Parathyroid adenoma (tissue), 2 donors: ENCODE measurements around the gene CAMSAP1.

Experiments
- H2AFZ ChIP-seq: fragments of 300-600 bp; sonication (generic); one replicate; pipeline ENCODE4 v1.7.0; 2017; ENCODE audit warnings: antibody characterized with exemption, mild to moderate bottlenecking
- H3K27ac ChIP-seq: fragments of 300-600 bp; sonication (generic); one replicate; pipeline ENCODE4 v1.7.0; 2017
- H3K27me3 ChIP-seq: fragments of 300-600 bp; sonication (generic); one replicate; pipeline ENCODE4 v1.7.0; 2017; ENCODE audit warnings: low read length; ENCODE audit not compliant: control insufficient read depth, insufficient read depth
- H3K36me3 ChIP-seq: fragments of 300-600 bp; sonication (generic); one replicate; pipeline ENCODE4 v1.7.0; 2017; ENCODE audit warnings: low read length; ENCODE audit not compliant: control insufficient read depth, insufficient read depth
- H3K4me1 ChIP-seq: fragments of 300-600 bp; sonication (generic); one replicate; pipeline ENCODE4 v1.7.0; 2017; ENCODE audit warnings: control low read depth
- H3K4me2 ChIP-seq: fragments of 300-600 bp; sonication (generic); one replicate; pipeline ENCODE4 v1.7.0; 2017; ENCODE audit warnings: low read length
- H3K4me3 ChIP-seq: fragments of 300-600 bp; sonication (generic); one replicate; pipeline ENCODE4 v1.7.0; 2017; ENCODE audit warnings: low read depth, low read length
- H3K79me2 ChIP-seq: fragments of 300-600 bp; sonication (generic); one replicate; pipeline ENCODE4 v1.7.0; 2017; ENCODE audit warnings: control low read depth
- H3K9ac ChIP-seq: fragments of 300-600 bp; sonication (generic); one replicate; pipeline ENCODE4 v1.7.0; 2017; ENCODE audit warnings: mild to moderate bottlenecking
- H3K9me3 ChIP-seq: fragments of 300-600 bp; sonication (generic); one replicate; pipeline ENCODE4 v1.7.0; 2017; ENCODE audit warnings: low read length; ENCODE audit not compliant: control insufficient read depth
- CTCF ChIP-seq: fragments of 300-600 bp; sonication (generic); IDR thresholded peaks from one replicate; pipeline ENCODE4 v1.7.0; 2017; ENCODE audit warnings: antibody characterized with exemption, mild to moderate bottlenecking
- donor health status: primary hyperparathyroidism.

CAMSAP1 gene

DNA sequence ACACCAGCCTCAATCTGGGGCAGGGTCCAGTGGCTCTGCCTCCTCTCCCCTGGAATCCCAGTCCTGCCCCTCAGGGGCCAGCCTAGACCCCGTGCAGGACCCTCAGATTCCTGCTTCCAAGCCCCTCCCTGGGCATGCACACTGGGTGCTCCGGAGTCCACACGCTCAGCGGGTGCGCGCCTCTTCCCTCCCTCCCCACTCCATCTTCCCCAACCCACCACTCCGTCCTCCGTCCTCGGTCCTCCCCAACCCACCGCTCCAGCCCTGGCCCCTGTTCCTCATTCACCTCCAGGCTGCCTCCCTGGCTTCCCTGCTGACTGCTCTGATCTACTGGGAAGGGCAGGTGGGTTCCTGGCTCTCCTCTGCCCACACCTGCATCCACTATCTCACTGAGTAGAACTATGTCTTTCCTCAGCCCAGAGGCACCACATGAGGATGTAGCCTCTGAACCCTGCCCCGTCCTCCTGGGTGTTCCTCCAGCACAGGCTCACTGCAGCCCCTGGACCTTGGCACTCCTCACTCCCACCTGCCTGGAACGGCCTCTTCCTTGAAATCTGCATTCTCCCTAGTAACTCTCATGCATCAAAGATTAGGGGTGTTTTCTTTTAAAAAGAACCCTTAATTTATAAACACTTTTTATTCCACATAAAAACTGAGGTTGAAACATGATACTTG, 92.8 kb downstream of the CAMSAP1 start:
- TF ChIP-seq CTCF: no peak
- no peaks in the 10 kb centered on the region for H3K36me3 ChIP-seq
- H3K79me2 ChIP-seq: no peaks in the 10 kb centered on the region
- no peak overlapping the region for H2AFZ ChIP-seq
- H3K4me2 ChIP-seq: no peak overlapping the region
- H3K27me3 ChIP-seq: no peaks in the 10 kb centered on the region
- no peak overlapping the region for H3K27ac ChIP-seq
- no peaks in the 10 kb centered on the region for H3K9me3 ChIP-seq
- H3K9ac ChIP-seq: no peak overlapping the region
- H3K4me3 ChIP-seq: no peak overlapping the region
- no peaks in the 10 kb centered on the region for H3K4me1 ChIP-seq

DNA sequence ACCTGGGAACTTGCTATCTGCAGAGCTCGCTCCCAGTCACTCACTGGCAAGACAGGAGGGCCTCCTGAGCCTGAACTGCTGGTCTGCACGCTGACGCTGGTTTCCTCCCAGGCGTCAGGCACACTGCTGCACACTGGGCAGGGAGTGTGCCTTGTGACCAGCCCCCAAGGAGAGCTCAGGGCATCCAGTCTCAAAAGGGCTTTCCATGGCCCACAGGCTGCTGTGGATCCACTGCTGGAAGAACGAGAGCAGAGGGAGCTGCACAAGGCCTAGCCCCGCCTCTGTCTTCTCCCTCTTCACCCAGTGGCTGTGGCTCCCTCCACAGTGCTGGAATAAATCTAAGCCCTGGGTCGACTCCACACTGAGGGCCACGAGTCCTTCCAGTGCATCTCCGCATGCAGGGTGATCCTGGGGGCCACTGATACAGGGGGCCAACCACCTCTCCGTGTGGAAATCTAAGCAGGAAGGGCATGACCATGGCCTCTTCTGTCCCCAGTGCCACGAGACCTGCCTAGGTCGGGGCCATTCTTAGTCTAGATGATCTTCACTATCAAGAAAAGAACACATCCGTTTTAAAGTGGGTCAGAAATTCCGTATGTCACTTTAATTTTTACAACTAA, 93.6 kb downstream of the CAMSAP1 start:
- Histone ChIP-seq H3K9me3 (no peaks in the 10 kb centered on the region), H3K36me3 (no peaks in the 10 kb centered on the region), H3K79me2 (no peaks in the 10 kb centered on the region), H3K9ac (no peak overlapping the region), H3K4me2 (no peak overlapping the region), H3K4me1 (no peaks in the 10 kb centered on the region), H2AFZ (no peak overlapping the region), H3K27ac (no peak overlapping the region), H3K27me3 (no peaks in the 10 kb centered on the region), H3K4me3 (no peak overlapping the region)
- no peak for TF ChIP-seq CTCF

DNA sequence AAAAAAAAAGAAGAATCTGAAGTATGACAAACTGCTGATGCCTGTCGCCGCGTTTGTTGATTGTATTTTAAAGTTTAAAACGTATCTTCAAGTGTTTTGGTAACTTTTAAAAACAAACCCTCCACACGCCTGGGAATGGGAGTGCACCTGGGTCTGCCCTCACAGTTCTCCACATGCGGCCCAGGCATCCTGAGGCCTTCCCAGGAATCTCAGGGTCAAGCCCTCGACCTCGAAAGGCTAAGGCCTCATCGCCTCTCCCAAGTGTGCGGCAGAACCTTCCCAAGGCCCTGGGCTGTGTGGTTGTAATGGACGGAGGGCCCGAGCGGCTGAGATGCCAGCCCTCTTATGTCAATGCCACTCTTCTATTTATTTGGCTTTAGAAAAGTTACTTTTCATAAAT, 94.4 kb downstream of the CAMSAP1 start:
- no peaks in the 10 kb centered on the region for H3K9me3 ChIP-seq
- H3K4me1 ChIP-seq: no peaks in the 10 kb centered on the region
- H2AFZ ChIP-seq: no peak overlapping the region
- H3K79me2 ChIP-seq: no peaks in the 10 kb centered on the region
- no peak for TF ChIP-seq CTCF
- H3K36me3 ChIP-seq: no peaks in the 10 kb centered on the region
- H3K4me2 ChIP-seq: no peak overlapping the region
- no peak overlapping the region for H3K4me3 ChIP-seq
- no peaks in the 10 kb centered on the region for H3K27me3 ChIP-seq
- no peak overlapping the region for H3K27ac ChIP-seq
- no peak overlapping the region for H3K9ac ChIP-seq

DNA sequence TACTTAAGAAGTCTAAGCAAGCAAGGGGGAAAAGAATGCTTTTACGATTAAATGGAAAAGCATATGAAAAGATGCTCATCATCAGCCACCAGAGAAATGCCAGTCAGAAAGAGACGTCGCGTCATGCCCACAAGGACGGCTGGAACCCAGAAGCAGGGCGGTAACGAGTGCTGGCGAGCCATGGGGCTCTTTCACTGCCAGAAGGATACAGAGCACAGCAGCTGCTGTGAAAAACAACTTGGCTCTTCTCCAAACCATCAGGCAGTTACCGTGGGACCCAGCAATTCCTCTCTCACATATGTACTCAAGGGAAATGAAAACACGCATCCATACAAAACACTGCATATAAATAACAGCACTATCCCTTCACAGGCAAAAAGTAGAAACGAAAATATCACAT, 95.5 kb downstream of the CAMSAP1 start:
- Histone ChIP-seq H3K4me1 (no peaks in the 10 kb centered on the region), H3K9ac (no peak overlapping the region), H3K27me3 (no peaks in the 10 kb centered on the region), H3K79me2 (no peaks in the 10 kb centered on the region), H3K36me3 (no peaks in the 10 kb centered on the region), H3K9me3 (no peaks in the 10 kb centered on the region), H3K27ac (no peak overlapping the region), H3K4me2 (no peak overlapping the region), H3K4me3 (no peak overlapping the region), H2AFZ (no peak overlapping the region)
- TF ChIP-seq CTCF: no peak
